NCI-H2029 (cell line): ENCODE data around the gene ROPN1B.
A peak's percentile ranks its signal among the peaks of the same experiment; 100 is the strongest.
"Not testable (repeated sequence)": the region's sequence is repeated elsewhere in the genome, so short reads cannot be mapped to it uniquely, and the experiment has no call there.

Experiments used
- DNase-seq: peaks from one replicate; lab custom pipeline; 2025; lab: John Stamatoyannopoulos, UW

ROPN1B gene

GRCh38 chr3:125968701-125969592 lies at the start of gene ROPN1B:
Gene ROPN1B (plus strand): TSS chr3:125969178. CDS start chr3:125972055, 2,877 bp downstream.
- not testable (repeated sequence) for DNase-seq

GRCh38 chr3:125920191-125920590 lies 48.8 kb upstream of the ROPN1B start:
- DNase-seq = not testable (repeated sequence)

GRCh38 chr3:125920751-125921279 lies 48.2 kb upstream of the ROPN1B start:
- not testable (repeated sequence) for DNase-seq

- not testable (repeated sequence) for DNase-seq
Measured at GRCh38 chr3:125921712-125922111, 47.3 kb upstream of the ROPN1B start.

- DNase-seq = not testable (repeated sequence)
Measured at GRCh38 chr3:125923324-125924115, 45.5 kb upstream of the ROPN1B start.

- DNase-seq = not testable (repeated sequence)
Measured at GRCh38 chr3:125924276-125924675, 44.7 kb upstream of the ROPN1B start.

GRCh38 chr3:125925727-125926126 lies 43.3 kb upstream of the ROPN1B start:
- not testable (repeated sequence) for DNase-seq

GRCh38 chr3:125928771-125929545 lies 40.0 kb upstream of the ROPN1B start:
- peak; percentile 50 for DNase-seq

GRCh38 chr3:125929765-125930164 lies 39.2 kb upstream of the ROPN1B start:
- DNase-seq = not testable (repeated sequence)

GRCh38 chr3:125931355-125931880 lies 37.6 kb upstream of the ROPN1B start:
- DNase-seq = not testable (repeated sequence)

GRCh38 chr3:125933397-125934173 lies 35.4 kb upstream of the ROPN1B start:
- DNase-seq = not testable (repeated sequence)

- DNase-seq = peak; percentile 64
Measured at GRCh38 chr3:125935252-125935874, 33.6 kb upstream of the ROPN1B start.

- not testable (repeated sequence) for DNase-seq
Measured at GRCh38 chr3:125936210-125936815, 32.7 kb upstream of the ROPN1B start.

- DNase-seq = not testable (repeated sequence)
Measured at GRCh38 chr3:125936891-125937290, 32.1 kb upstream of the ROPN1B start.

GRCh38 chr3:125947806-125948205 lies 21.2 kb upstream of the ROPN1B start:
- DNase-seq = not testable (repeated sequence)

- DNase-seq = not testable (repeated sequence)
Measured at GRCh38 chr3:125948901-125949300, 20.1 kb upstream of the ROPN1B start.

GRCh38 chr3:125951176-125951575 lies 17.8 kb upstream of the ROPN1B start:
- DNase-seq = not testable (repeated sequence)

GRCh38 chr3:125957020-125957419 lies 12.0 kb upstream of the ROPN1B start:
- DNase-seq = not testable (repeated sequence)

GRCh38 chr3:125957674-125958510 lies 11.1 kb upstream of the ROPN1B start:
- no peak for DNase-seq
